Islet precursor cell (in vitro differentiated cells): ENCODE results near the gene ADAP1.
"Not testable (repeated sequence)": the region's sequence is repeated elsewhere in the genome, so short reads cannot be mapped to it uniquely, and the experiment has no call there.

Experiments
- DNase-seq: peaks from one replicate; pipeline ENCODE4 v3.0.0-alpha.2; 2018

ADAP1 gene

GRCh38 chr7:958221-959200, 4.0 kb upstream of the ADAP1 start:
- DNase-seq = no peak

GRCh38 chr7:957418-958220, 3.1 kb upstream of the ADAP1 start:
- DNase-seq = peak; percentile 73

GRCh38 chr7:956031-956430, 1.6 kb upstream of the ADAP1 start:
- no peak for DNase-seq

- peak; percentile 78 for DNase-seq
Observed at GRCh38 chr7:953547-954327, 743 bp downstream of the ADAP1 start.

GRCh38 chr7:952548-953441, 1.7 kb downstream of the ADAP1 start:
- peak; percentile 46 for DNase-seq

- DNase-seq = no peak
Observed at GRCh38 chr7:951881-952547, 2.5 kb downstream of the ADAP1 start.

GRCh38 chr7:949021-949934, 5.2 kb downstream of the ADAP1 start:
- DNase-seq = peak; percentile 50

- DNase-seq = no peak
Observed at GRCh38 chr7:947391-948210, 6.9 kb downstream of the ADAP1 start.

- no peak for DNase-seq
Observed at GRCh38 chr7:946256-946996, 8.1 kb downstream of the ADAP1 start.

- peak; percentile 95 for DNase-seq
Observed at GRCh38 chr7:945556-946255, 8.8 kb downstream of the ADAP1 start.

- DNase-seq = no peak
Observed at GRCh38 chr7:945147-945555, 9.3 kb downstream of the ADAP1 start.

- no peak for DNase-seq
Observed at GRCh38 chr7:944744-945143, 9.7 kb downstream of the ADAP1 start.

- not testable (repeated sequence) for DNase-seq
Observed at GRCh38 chr7:943793-944192, 10.7 kb downstream of the ADAP1 start.

GRCh38 chr7:940599-941408, 13.7 kb downstream of the ADAP1 start:
- no peak for DNase-seq

GRCh38 chr7:939843-940242, 14.6 kb downstream of the ADAP1 start:
- no peak for DNase-seq

- no peak for DNase-seq
Observed at GRCh38 chr7:938546-939185, 15.8 kb downstream of the ADAP1 start.
